ENCODE measurements around the gene ARIH1. TPM values are rescaled to one million over a fixed set of nuclear protein-coding genes. Genes with fewer than 3 reads are reported as not detected.

ARIH1 gene
- total and polyA plus RNA-seq, 2 of the 4 experiments (the other 2 are of a cell fraction) = 24.0 to 41.2 TPM

- H2BK15ac ChIP-seq (ENCODE audit: low read depth, low read length) = no peak overlapping the region
- TF ChIP-seq FOS (IDR thresholded peaks at IDR 0.05; ENCODE audit: low read depth, low read length) (peak; percentile 77), USF2 (IDR thresholded peaks at IDR 0.05; ENCODE audit: low read depth, low read length) (no peak), SMC3 (IDR thresholded peaks at IDR 0.05; ENCODE audit: low read depth, low read length) (0 out of 2 replicates have a peak, but pooled peaks have one; percentile 6), MAFK (IDR thresholded peaks at IDR 0.05; ENCODE audit: low read depth, low read length) (no peak), MXI1 (IDR thresholded peaks at IDR 0.05; ENCODE audit: borderline replicate concordance, low read depth, low read length) (no peak)
- POLR2A ChIA-PET (ENCODE audit: unreplicated experiment) = no interaction called here
- no peaks in the 10 kb centered on the region for H3K27me3 ChIP-seq (ENCODE audit: control insufficient read depth, insufficient read depth, low read length)
- no peak overlapping the region for H4K8ac ChIP-seq (ENCODE audit: low read depth in 2 of 2, low read length in 2 of 2)
- peaks cover 97% of the 10 kb centered on the region for H4K20me1 ChIP-seq (ENCODE audit: insufficient read depth, low read length)
- no TSS peak for BruUV-seq (replicated peaks)
- H3K79me1 ChIP-seq (ENCODE audit: low read depth in 1 of 2, low read length in 2 of 2) = peaks cover 10 to 73% of the 10 kb centered on the region in 2 experiments; a peak in 2 of 4 replicates
- peaks cover 19% of the 10 kb centered on the region for H3K9me1 ChIP-seq (ENCODE audit: insufficient read depth, low read length)
- intact Hi-C loops (cut with micrococcal nuclease) (no loop called here), dilution Hi-C loops (cut with HindIII; ENCODE audit: low sequenced_read_pairs, unreplicated experiment) (no loop called here), in situ Hi-C loops (cut with MboI; ENCODE audit: low sequenced_read_pairs) (no loop called here)
- H3K36me3 ChIP-seq (ENCODE audit: control insufficient read depth, insufficient read depth, low read length) = no peaks in the 10 kb centered on the region
- H3K4me3 ChIP-seq (ENCODE audit: insufficient read depth, low read depth, low read length) = no peak overlapping the region
- no peak overlapping the region for H3K23ac ChIP-seq (ENCODE audit: low read depth, low read length)
- WGBS, 2 experiments (ENCODE audit: extremely low coverage in 2 of 2, insufficient read length in 1 of 2) = no CpG with 5 or more reads among the region's 2 CpGs
- peaks cover 8% of the 10 kb centered on the region for H3K4me1 ChIP-seq (ENCODE audit: control insufficient read depth, insufficient read depth, low read length)
- no peak overlapping the region for H3K9ac ChIP-seq (ENCODE audit: low read depth, low read length)
- H3K9me3 ChIP-seq (ENCODE audit: control insufficient read depth, insufficient read depth, low read length) = no peaks in the 10 kb centered on the region
- H2BK5ac ChIP-seq (ENCODE audit: low read depth, low read length, poor library complexity, severe bottlenecking) = peak overlapping the region; percentile 37
- H2BK20ac ChIP-seq (ENCODE audit: low read depth, low read length) = no peak overlapping the region
- no peak overlapping the region for H3K4ac ChIP-seq (ENCODE audit: low read depth, low read length)
- H4K5ac ChIP-seq (ENCODE audit: low read depth, low read length) = no peak overlapping the region
- no peak overlapping the region for H4K91ac ChIP-seq (ENCODE audit: insufficient read depth, low read depth, low read length)
- H3K14ac ChIP-seq (replicated peaks; ENCODE audit: low read depth, low read length) = no peak overlapping the region
- ATAC-seq (ENCODE audit: low read depth) (peak; percentile 93), DNase-seq (peak; percentile 90)
- no peak overlapping the region for H3K18ac ChIP-seq (ENCODE audit: low read depth, low read length)
- no peak overlapping the region for H2AFZ ChIP-seq (replicated peaks; ENCODE audit: low read length, poor library complexity)
- peak overlapping the region; percentile 46 for H3K4me2 ChIP-seq (ENCODE audit: low read depth, low read length)
- CTCF ChIA-PET = no interaction called here
- H2AK9ac ChIP-seq (replicated peaks; ENCODE audit: low read depth, low read length, poor library complexity) = no peak overlapping the region
- H2BK120ac ChIP-seq (ENCODE audit: low read depth, low read length) = no peak overlapping the region
- H3K56ac ChIP-seq (ENCODE audit: extremely low read depth, insufficient read depth, low read length) = no peak overlapping the region
- H3K27ac ChIP-seq (ENCODE audit: insufficient read depth, low read length) = no peak overlapping the region
- H2AK5ac ChIP-seq (ENCODE audit: low read depth, low read length) = no peak overlapping the region
Observed at GRCh38 chr15:72491768-72492167, 17.6 kb downstream of the ARIH1 start.

Data from IMR-90 (cell line).